ENCODE measurements around the gene NOP53.

NOP53 gene

GRCh38 chr19:47702671-47703070 is 42.7 kb upstream of the NOP53 start:
- Histone ChIP-seq H3K27ac (replicated peaks) (no peak overlapping the region), H3K27me3 (ENCODE audit: insufficient read depth, poor library complexity, severe bottlenecking) (no peaks in the 10 kb centered on the region), H3K4me3 (replicated peaks; ENCODE audit: insufficient read depth, low read length) (no peak overlapping the region)
- TF ChIP-seq POLR2AphosphoS5 (IDR thresholded peaks at IDR 0.05; ENCODE audit: low read depth) (no peak), SPI1 (IDR thresholded peaks at IDR 0.05; ENCODE audit: borderline replicate concordance, low read depth) (no peak), GABPA (IDR thresholded peaks at IDR 0.05; ENCODE audit: low read depth) (no peak), REST (IDR thresholded peaks at IDR 0.05; ENCODE audit: insufficient replicate concordance, low read depth) (no peak)
- TF ChIP-seq, protein P1, sequence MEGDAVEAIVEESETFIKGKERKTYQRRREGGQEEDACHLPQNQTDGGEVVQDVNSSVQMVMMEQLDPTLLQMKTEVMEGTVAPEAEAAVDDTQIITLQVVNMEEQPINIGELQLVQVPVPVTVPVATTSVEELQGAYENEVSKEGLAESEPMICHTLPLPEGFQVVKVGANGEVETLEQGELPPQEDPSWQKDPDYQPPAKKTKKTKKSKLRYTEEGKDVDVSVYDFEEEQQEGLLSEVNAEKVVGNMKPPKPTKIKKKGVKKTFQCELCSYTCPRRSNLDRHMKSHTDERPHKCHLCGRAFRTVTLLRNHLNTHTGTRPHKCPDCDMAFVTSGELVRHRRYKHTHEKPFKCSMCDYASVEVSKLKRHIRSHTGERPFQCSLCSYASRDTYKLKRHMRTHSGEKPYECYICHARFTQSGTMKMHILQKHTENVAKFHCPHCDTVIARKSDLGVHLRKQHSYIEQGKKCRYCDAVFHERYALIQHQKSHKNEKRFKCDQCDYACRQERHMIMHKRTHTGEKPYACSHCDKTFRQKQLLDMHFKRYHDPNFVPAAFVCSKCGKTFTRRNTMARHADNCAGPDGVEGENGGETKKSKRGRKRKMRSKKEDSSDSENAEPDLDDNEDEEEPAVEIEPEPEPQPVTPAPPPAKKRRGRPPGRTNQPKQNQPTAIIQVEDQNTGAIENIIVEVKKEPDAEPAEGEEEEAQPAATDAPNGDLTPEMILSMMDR (IDR thresholded peaks at IDR 0.05; ENCODE audit: insufficient read depth, low read length): no peak
- no peak for DNase-seq (ENCODE audit: low read depth in 1 of 2, low spot score in 1 of 2)

GRCh38 chr19:47703301-47703700 is 42.0 kb upstream of the NOP53 start:
- no peaks in the 10 kb centered on the region for H3K27me3 ChIP-seq (ENCODE audit: insufficient read depth, poor library complexity, severe bottlenecking)
- no peak overlapping the region for H3K4me3 ChIP-seq (replicated peaks; ENCODE audit: insufficient read depth, low read length)
- TF ChIP-seq, protein P1 (IDR thresholded peaks at IDR 0.05; ENCODE audit: insufficient read depth, low read length): no peak
- TF ChIP-seq SPI1 (IDR thresholded peaks at IDR 0.05; ENCODE audit: borderline replicate concordance, low read depth): no peak
- DNase-seq (ENCODE audit: low read depth in 1 of 2, low spot score in 1 of 2): no peak
- H3K27ac ChIP-seq (replicated peaks): no peak overlapping the region

DNA sequence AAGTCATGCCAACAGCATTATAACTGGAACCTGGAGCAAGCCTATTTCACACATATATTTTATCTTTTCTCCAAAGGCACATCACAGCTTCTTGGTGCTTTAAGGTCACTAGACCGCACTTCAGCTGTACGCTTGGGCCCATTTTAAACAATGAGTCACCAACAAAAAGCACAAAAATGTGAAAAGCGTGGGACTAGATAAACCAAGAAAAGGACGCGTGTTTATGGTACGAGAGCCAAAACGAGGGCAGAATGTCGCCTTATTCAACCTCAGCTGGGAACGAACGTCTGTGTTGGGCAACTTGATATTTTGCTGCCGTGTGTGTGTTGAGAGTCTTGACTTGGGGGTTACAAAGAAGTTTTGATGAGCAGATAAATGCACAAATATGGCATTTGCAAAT is 41.3 kb upstream of the NOP53 start:
- no peak for DNase-seq (ENCODE audit: low read depth in 1 of 2, low spot score in 1 of 2)
- Histone ChIP-seq H3K27ac (replicated peaks) (no peak overlapping the region), H3K27me3 (ENCODE audit: insufficient read depth, poor library complexity, severe bottlenecking) (no peaks in the 10 kb centered on the region), H3K4me3 (replicated peaks; ENCODE audit: insufficient read depth, low read length) (no peak overlapping the region)
- TF ChIP-seq SPI1 (IDR thresholded peaks at IDR 0.05; ENCODE audit: borderline replicate concordance, low read depth) (no peak), GABPA (IDR thresholded peaks at IDR 0.05; ENCODE audit: low read depth) (no peak), POLR2AphosphoS5 (IDR thresholded peaks at IDR 0.05; ENCODE audit: low read depth) (no peak)
- TF ChIP-seq, protein P1 (IDR thresholded peaks at IDR 0.05; ENCODE audit: insufficient read depth, low read length): no peak

- Histone ChIP-seq H3K27me3 (ENCODE audit: insufficient read depth, poor library complexity, severe bottlenecking) (no peaks in the 10 kb centered on the region), H3K27ac (replicated peaks) (no peak overlapping the region), H3K4me3 (replicated peaks; ENCODE audit: insufficient read depth, low read length) (no peak overlapping the region)
- TF ChIP-seq REST (IDR thresholded peaks at IDR 0.05; ENCODE audit: insufficient replicate concordance, low read depth) (no peak), GABPA (IDR thresholded peaks at IDR 0.05; ENCODE audit: low read depth) (no peak)
- DNase-seq (ENCODE audit: low read depth in 1 of 2, low spot score in 1 of 2): no peak
These were observed 40.7 kb upstream of the NOP53 start for GRCh38 chr19:47704656-47705055.
